CD4-positive, alpha-beta T cell treated with Interleukin-17A for 1 hour (primary cell): Measurements from ENCODE around the gene MEDAG.

Experiments used
- DNase-seq: peaks from one replicate; pipeline ENCODE4 v3.0.0-alpha.2; 2020

Gene MEDAG

GRCh38 chr13:30873499-30873898 is 32.6 kb upstream of the MEDAG start:
- no peak for DNase-seq

GRCh38 chr13:30874111-30874510 is 32.0 kb upstream of the MEDAG start:
- DNase-seq = no peak

- DNase-seq = no peak
These were observed 31.5 kb upstream of the MEDAG start for GRCh38 chr13:30874561-30874960.

DNA sequence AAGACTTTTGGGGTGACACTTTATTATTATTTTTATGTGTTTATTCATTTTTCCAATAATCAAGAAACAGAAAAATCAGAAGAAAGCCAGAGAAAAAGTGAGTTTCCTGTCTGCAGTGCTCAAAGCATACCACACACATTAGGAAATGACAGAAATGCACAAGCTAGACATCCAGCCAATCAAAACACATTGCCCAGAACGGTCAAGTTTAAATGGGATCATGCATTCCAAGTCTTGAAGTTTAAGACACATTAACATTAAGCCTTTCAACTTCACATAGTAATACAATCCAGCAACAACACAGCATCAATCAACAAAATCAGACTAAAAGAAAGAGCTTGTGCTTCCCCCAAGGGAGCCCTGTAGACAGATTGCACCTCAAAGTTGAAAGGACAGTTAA is 28.7 kb upstream of the MEDAG start:
- DNase-seq = no peak

GRCh38 chr13:30880151-30880855 is 25.8 kb upstream of the MEDAG start:
- no peak for DNase-seq

- no peak for DNase-seq
These were observed 25.3 kb upstream of the MEDAG start for GRCh38 chr13:30880856-30881155.

GRCh38 chr13:30881191-30881651 is 24.9 kb upstream of the MEDAG start:
- no peak for DNase-seq

- DNase-seq = no peak
These were observed 23.8 kb upstream of the MEDAG start for GRCh38 chr13:30882026-30882850.

GRCh38 chr13:30882996-30883766 is 22.9 kb upstream of the MEDAG start:
- no peak for DNase-seq

GRCh38 chr13:30884543-30884942 is 21.5 kb upstream of the MEDAG start:
- no peak for DNase-seq

GRCh38 chr13:30889196-30889690 is 16.8 kb upstream of the MEDAG start:
- no peak for DNase-seq

- no peak for DNase-seq
These were observed 13.1 kb upstream of the MEDAG start for GRCh38 chr13:30892966-30893365.

- DNase-seq = no peak
These were observed 10.3 kb upstream of the MEDAG start for GRCh38 chr13:30895773-30896172.

- no peak for DNase-seq
These were observed 8.0 kb upstream of the MEDAG start for GRCh38 chr13:30898070-30898469.

GRCh38 chr13:30898678-30899241 is 7.3 kb upstream of the MEDAG start:
- no peak for DNase-seq

DNA sequence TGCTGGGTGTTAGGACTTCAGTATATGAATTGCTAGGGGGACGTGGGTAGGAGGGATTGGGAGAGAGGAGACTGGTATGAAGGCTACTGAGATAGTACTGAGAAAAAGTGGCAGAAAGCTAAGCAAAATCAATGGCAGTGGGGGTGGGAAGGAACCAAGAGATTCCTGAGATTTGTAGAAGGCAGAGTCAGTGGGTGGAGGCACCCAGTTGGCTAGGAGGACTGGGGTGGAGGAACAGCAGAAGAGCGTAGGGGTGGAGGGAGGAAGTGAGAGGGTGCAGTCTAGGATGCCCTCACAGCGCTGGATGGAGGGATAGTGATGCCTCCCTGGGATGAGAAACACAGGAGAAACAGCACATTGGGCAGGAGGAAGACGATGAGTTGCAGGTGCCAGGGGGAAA is 5.6 kb upstream of the MEDAG start:
- DNase-seq = no peak

DNA sequence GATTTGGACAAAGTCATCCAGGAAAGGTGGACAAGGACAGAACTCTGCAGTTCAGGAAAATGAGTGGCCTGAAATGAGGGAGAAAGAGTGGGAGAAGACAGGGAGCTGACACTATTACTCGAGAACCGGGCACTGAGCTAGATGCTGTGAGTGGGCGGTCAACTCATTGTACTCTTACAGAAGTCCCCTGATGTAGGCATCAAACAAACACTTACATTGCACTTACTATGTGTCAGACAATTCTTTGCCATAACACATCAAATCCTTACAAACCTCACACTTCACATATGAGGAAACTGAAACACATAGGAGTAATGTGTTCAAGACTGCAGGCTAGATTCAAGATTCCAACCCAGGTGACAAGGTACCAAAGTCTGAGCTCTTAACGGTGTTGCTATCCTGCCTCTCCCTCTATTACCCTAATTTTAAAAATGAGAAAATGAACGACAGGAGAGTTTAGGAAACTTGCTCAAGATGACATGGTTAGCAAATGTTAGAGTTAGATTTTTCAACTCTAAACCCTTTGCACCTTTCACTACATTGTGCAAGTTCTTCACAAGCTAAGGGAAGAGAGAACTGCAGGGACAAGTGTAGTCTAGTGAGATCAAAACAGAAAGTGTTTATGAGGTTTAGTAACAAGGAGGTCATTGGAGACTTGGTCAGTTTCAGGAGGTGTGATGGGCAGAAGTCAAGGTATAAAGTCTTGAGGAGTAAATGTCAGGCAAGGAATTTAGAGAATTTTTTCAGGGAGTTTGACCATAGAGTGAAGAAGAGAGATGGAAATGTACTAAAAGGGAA is 4.9 kb upstream of the MEDAG start:
- DNase-seq = no peak

GRCh38 chr13:30904043-30904442 is 2.0 kb upstream of the MEDAG start:
- DNase-seq = no peak

- DNase-seq = no peak
These were observed 460 bp downstream of the MEDAG start for GRCh38 chr13:30906411-30907051.

- no peak for DNase-seq
These were observed 1.2 kb downstream of the MEDAG start for GRCh38 chr13:30907121-30907861.

- no peak for DNase-seq
These were observed 2.4 kb downstream of the MEDAG start for GRCh38 chr13:30908416-30908980.
